Measurements from ENCODE around the gene MYLIP.
A peak's percentile ranks its signal among the peaks of the same experiment; 100 is the strongest.

MYLIP gene

DNA sequence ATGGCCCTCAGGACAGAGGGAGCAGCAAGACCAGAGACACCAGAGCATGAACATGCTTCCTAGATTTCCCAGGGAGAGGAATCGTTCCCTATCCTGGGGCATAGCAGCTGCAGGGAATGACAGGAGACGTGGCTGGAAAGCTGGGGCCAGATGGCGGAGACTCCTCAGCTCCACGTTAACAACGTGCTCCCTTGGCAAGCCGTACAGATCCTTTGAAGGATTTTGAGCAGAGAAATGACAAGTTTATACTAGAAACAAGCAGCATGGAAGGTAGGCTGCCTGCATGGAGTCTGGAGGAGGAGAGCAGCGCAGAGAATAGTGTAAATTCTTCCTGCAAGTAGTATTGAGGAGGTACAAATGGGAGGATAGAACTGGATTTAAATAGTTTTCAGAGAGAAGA is 11.7 kb downstream of the MYLIP start:
- TF ChIP-seq GATA2 (IDR thresholded peaks at IDR 0.05; ENCODE audit: low read depth, low read length) = no peak
- no peak for TF ChIP-seq GATA3 (IDR thresholded peaks at IDR 0.05; ENCODE audit: low read depth, low read length)

DNA sequence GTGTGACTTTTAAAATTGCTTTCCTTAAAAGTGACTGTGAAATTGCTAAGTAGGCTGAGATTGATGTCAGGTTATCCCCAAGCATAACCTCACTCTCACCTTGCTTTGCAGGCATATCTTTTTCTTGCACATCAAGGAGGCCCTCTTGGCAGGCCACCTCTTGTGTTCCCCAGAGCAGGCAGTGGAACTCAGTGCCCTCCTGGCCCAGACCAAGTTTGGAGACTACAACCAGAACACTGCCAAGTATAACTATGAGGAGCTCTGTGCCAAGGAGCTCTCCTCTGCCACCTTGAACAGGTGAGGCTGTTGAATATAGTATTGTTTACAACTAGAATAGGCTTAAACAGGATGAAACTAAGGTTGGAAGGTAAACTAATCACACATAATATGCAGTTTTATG is 12.6 kb downstream of the MYLIP start:
- no peak for TF ChIP-seq GATA3 (IDR thresholded peaks at IDR 0.05; ENCODE audit: low read depth, low read length)
- no peak for TF ChIP-seq GATA2 (IDR thresholded peaks at IDR 0.05; ENCODE audit: low read depth, low read length)

GRCh38 chr6:16145038-16145437 is 16.2 kb downstream of the MYLIP start:
- TF ChIP-seq GATA3 (IDR thresholded peaks at IDR 0.05; ENCODE audit: low read depth, low read length) (no peak), GATA2 (IDR thresholded peaks at IDR 0.05; ENCODE audit: low read depth, low read length) (no peak)

DNA sequence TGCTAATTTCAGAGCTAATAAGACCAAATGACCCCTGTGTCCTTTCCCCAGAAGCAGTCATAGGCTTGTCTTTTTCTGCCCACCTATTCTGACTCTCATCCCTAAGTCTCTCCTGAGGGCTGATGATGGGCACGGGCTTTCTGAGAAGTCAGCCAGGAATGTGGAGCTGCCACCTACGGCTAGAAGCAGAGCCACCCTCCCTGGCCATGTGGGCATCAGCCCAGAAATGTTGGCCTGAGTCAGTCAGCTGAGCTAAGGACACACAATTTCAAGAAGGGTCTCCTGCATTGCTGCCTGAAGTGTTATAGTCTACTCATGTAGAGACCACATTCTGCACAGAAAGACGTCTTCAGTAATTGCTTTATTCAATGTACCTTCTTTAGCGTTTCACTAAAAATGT is 17.1 kb downstream of the MYLIP start:
- TF ChIP-seq GATA2 (IDR thresholded peaks at IDR 0.05; ENCODE audit: low read depth, low read length) (no peak), GATA3 (IDR thresholded peaks at IDR 0.05; ENCODE audit: low read depth, low read length) (no peak)

GRCh38 chr6:16146527-16146955 is 17.7 kb downstream of the MYLIP start:
- TF ChIP-seq GATA3 (IDR thresholded peaks at IDR 0.05; ENCODE audit: low read depth, low read length) = no peak
- peak; percentile 52 for TF ChIP-seq GATA2 (IDR thresholded peaks at IDR 0.05; ENCODE audit: low read depth, low read length)

GRCh38 chr6:16148498-16148897 is 19.6 kb downstream of the MYLIP start:
- no peak for TF ChIP-seq GATA2 (IDR thresholded peaks at IDR 0.05; ENCODE audit: low read depth, low read length)
- no peak for TF ChIP-seq GATA3 (IDR thresholded peaks at IDR 0.05; ENCODE audit: low read depth, low read length)

GRCh38 chr6:16149305-16149704 is 20.4 kb downstream of the MYLIP start:
- TF ChIP-seq GATA3 (IDR thresholded peaks at IDR 0.05; ENCODE audit: low read depth, low read length) = no peak
- no peak for TF ChIP-seq GATA2 (IDR thresholded peaks at IDR 0.05; ENCODE audit: low read depth, low read length)

DNA sequence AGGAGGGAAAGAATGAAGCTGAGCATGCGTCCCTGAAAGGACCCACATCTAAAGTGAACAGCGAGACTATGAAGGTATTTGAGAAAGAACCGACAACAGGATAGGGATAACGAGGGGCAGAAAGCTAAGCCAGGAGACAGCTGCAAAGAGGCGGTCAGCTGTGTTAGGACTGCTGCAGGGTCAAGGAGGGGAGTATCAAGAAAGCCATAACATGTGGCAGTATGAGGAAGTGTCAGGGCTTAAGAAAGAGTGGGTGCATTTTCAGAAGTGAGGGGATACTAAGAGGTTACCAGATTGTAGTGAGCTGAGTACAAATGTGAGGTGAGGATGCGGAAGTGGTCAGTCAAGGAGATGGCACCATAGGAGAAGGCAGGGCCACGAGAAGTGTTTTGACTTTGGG is 21.2 kb downstream of the MYLIP start:
- TF ChIP-seq GATA2 (IDR thresholded peaks at IDR 0.05; ENCODE audit: low read depth, low read length) (no peak), GATA3 (IDR thresholded peaks at IDR 0.05; ENCODE audit: low read depth, low read length) (no peak)

GRCh38 chr6:16153211-16153820 is 24.4 kb downstream of the MYLIP start:
- TF ChIP-seq GATA3 (IDR thresholded peaks at IDR 0.05; ENCODE audit: low read depth, low read length) (no peak), GATA2 (IDR thresholded peaks at IDR 0.05; ENCODE audit: low read depth, low read length) (no peak)

DNA sequence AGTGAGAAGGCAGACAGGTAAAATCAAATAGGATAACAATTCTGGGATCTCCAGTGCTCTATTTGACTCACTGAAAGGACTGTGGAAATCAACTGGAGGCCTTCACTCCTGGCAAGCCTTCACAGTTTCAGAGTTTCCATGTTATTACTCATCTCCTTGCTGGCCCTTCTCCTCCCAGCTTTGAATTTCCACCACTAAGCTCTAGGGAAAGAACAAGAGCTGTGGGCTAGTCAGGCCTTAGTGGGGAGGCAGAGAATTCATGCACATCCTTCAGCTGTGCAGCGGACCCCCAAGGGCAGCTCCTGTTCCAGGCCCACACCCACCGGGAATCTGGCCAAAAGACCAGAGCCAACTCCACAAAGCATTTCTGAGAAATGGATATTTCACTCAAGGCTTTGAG is 26.0 kb downstream of the MYLIP start:
- TF ChIP-seq GATA2 (IDR thresholded peaks at IDR 0.05; ENCODE audit: low read depth, low read length) = no peak

DNA sequence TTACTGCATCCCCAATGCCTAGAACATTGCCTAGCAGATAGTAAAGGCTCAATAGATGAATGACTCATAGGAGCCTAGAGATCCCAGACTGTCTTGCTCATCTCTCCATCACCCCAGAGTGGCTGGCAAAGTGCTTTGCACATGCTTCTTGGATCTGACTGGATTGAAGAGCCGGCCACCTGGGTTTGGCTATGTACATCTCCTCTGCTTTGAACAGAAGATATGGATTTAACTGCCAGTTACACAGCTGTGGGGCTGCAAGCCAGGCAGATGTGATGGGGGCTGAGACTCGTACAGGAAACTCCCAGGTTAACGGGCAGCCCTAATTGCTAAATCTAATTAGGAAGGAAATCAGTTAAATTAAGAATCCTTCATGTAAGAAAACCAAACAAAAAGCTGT is 28.6 kb downstream of the MYLIP start:
- TF ChIP-seq GATA2 (IDR thresholded peaks at IDR 0.05; ENCODE audit: low read depth, low read length) = no peak
- TF ChIP-seq GATA3 (IDR thresholded peaks at IDR 0.05; ENCODE audit: low read depth, low read length) = no peak

- no peak for TF ChIP-seq GATA3 (IDR thresholded peaks at IDR 0.05; ENCODE audit: low read depth, low read length)
- no peak for TF ChIP-seq GATA2 (IDR thresholded peaks at IDR 0.05; ENCODE audit: low read depth, low read length)
These were observed 29.0 kb downstream of the MYLIP start for GRCh38 chr6:16157909-16158308.

DNA sequence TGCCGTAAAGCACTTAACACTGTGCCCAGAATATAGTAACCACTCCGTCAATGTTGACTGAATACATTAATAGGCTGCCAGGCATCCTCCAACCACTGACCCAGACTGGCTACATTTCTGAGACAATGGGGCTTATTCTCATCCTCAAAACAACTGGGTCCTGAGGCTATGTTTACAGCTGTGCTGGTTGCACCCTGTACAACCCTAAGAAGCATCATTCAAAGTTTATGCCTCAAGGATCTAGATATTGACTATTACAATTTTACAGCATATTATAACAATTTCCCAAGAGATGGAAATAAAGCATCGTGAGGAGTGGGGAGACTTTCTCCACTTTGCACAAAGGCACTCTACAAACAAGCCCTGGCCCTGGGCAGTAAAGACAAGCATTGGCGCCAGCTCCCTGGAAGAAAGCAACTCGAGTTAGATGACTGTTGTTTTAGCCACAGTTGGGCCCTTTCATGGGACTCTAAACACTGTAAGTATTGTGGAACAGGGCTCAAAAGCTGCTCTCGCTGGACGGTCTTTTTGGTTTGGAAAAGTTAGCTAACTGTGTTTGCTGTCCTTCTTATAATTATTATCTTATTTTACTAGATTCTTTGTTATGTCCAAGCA is 30.2 kb downstream of the MYLIP start:
- TF ChIP-seq GATA3 (IDR thresholded peaks at IDR 0.05; ENCODE audit: low read depth, low read length) (no peak), GATA2 (IDR thresholded peaks at IDR 0.05; ENCODE audit: low read depth, low read length) (no peak)

- TF ChIP-seq GATA3 (IDR thresholded peaks at IDR 0.05; ENCODE audit: low read depth, low read length) (no peak), GATA2 (IDR thresholded peaks at IDR 0.05; ENCODE audit: low read depth, low read length) (no peak)
These were observed 31.9 kb downstream of the MYLIP start for GRCh38 chr6:16160794-16161193.

DNA sequence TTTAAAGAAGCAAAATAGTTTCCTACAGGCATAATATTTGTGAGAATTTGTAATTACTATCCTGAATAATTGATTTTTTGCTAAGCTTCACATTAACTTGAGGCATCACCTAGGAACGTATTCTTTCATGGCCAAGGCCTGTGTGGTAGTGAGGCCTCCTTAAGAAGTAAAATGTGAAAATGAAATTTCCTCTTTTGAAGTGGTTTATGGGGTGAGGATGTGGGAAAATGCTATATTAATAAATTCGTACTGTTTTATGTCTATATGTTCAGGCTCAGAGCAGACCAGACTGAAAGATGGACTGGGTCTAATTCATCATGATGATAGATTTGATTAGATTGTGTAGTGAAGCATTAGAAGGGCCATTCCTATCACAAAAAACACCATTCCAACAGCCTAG is 33.1 kb downstream of the MYLIP start:
- TF ChIP-seq GATA3 (IDR thresholded peaks at IDR 0.05; ENCODE audit: low read depth, low read length) (no peak), GATA2 (IDR thresholded peaks at IDR 0.05; ENCODE audit: low read depth, low read length) (no peak)

DNA sequence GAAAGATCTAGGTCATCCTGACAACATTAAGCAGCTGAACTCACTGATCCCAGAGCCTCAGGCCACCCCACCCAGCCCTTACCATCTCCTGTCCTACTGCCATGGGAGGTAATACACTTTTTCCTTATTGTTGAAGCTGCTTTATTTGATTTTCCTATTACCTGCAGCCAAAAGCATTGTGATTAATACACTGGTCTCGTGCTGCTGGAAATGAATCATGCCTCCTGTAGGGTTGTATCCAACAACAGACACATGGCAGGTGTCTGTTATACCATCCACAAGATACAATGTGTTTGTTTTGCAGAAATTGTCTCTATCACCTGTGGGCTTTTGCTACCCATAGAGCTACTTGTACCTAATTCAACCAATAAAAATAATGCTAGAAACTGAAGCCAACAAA is 34.2 kb downstream of the MYLIP start:
- TF ChIP-seq GATA2 (IDR thresholded peaks at IDR 0.05; ENCODE audit: low read depth, low read length) (no peak), GATA3 (IDR thresholded peaks at IDR 0.05; ENCODE audit: low read depth, low read length) (no peak)

All from SH-SY5Y (cell line).